Endothelial cell of umbilical vein (primary cell): ENCODE data around the gene CHMP6. TPM values are rescaled to one million over a fixed set of nuclear protein-coding genes. Genes with fewer than 3 reads are reported as not detected.
A peak's percentile ranks its signal among the peaks of the same experiment; 100 is the strongest.

ENCODE experiments used
- BruUV-seq: library from RNA; stranded (reverse); fragments of 400-500 nt; replicated peaks from 2 replicates; lab custom pipeline; 2021; lab: Mats Ljungman, UMichigan
- CTCF ChIA-PET: fragments of 300-600, 350-600 bp; sonication (Branson Sonifier 250); formaldehyde crosslinking; loops from one replicate; lab custom pipeline; 2021; ENCODE audit warnings: antibody characterized with exemption, inconsistent platforms; lab: Charles Lee
- POLR2A ChIA-PET: fragments of 300-600, 350-600 bp; sonication (Branson Sonifier 250); formaldehyde crosslinking; loops from one replicate; lab custom pipeline; 2021; ENCODE audit warnings: antibody characterized with exemption, inconsistent platforms; lab: Charles Lee
- DNase-seq: peaks from one replicate; pipeline ENCODE4 v3.0.0-alpha.2; 2011; ENCODE audit warnings: low read depth, low spot score
- FAIRE-seq: peaks from 2 replicates; lab custom pipeline; 2011; peaks lifted over from hg19 to GRCh38; lab: Jason Lieb, UNC
- H2AFZ ChIP-seq: 2 replicates; pipeline ENCODE4 v1.6.0; 2012; ENCODE audit warnings: low read depth, low read length, control low read depth, inconsistent platforms
- H3K27ac ChIP-seq: 2 replicates; pipeline ENCODE4 v1.5.1; 2011; ENCODE audit warnings: low read depth, mild to moderate bottlenecking, control low read depth, low read length, moderate library complexity; ENCODE audit not compliant: insufficient read depth
- H3K27me3 ChIP-seq, 2 experiments: 2 replicates each; pipeline versions ENCODE4 v1.6.0 to v1.6.1; 2011; ENCODE audit warnings: low read length in 2 of 2, mixed read lengths in 1 of 2; ENCODE audit not compliant: control insufficient read depth in 2 of 2, insufficient read depth in 2 of 2
- H3K36me3 ChIP-seq, 2 experiments: 2 replicates in 1 of 2; 3 replicates in 1 of 2; pipeline ENCODE4 v1.5.1; 2011; ENCODE audit warnings: low read length in 2 of 2, mild to moderate bottlenecking in 1 of 2, moderate library complexity in 1 of 2; ENCODE audit not compliant: control insufficient read depth in 2 of 2, insufficient read depth in 2 of 2; ENCODE audit errors: extremely low read depth in 1 of 2
- H3K4me1 ChIP-seq: 3 replicates; pipeline ENCODE4 v1.5.1; 2011; ENCODE audit warnings: mild to moderate bottlenecking, low read length; ENCODE audit not compliant: control insufficient read depth, insufficient read depth; ENCODE audit errors: extremely low read depth
- H3K4me2 ChIP-seq: 2 replicates; pipeline ENCODE4 v1.6.1; 2011; ENCODE audit warnings: low read length, control low read depth, mixed read lengths; ENCODE audit not compliant: insufficient read depth
- H3K4me3 ChIP-seq, 3 experiments: fragments of 200-600 bp in 1 of 3; sonication (generic), shearing (Covaris generic) in 1 of 3; replicated peaks in 1 of 3; 2 replicates each; pipeline ENCODE4 v1.5.1; 2011 to 2016; ENCODE audit warnings: control low read depth in 3 of 3, low read length in 3 of 3, mild to moderate bottlenecking in 2 of 3, inconsistent platforms in 1 of 3, low read depth in 1 of 3, moderate library complexity in 1 of 3; ENCODE audit not compliant: insufficient read depth in 1 of 3
- H3K79me2 ChIP-seq: 2 replicates; pipeline ENCODE4 v1.6.0; 2012; ENCODE audit warnings: low read length, inconsistent platforms; ENCODE audit not compliant: control insufficient read depth, insufficient read depth
- H3K9ac ChIP-seq: replicated peaks from 2 replicates; pipeline ENCODE3; 2011; ENCODE audit warnings: low read length, control low read depth; ENCODE audit not compliant: insufficient read depth; ENCODE audit errors: extremely low read depth
- H3K9me1 ChIP-seq: replicated peaks from 3 replicates; pipeline ENCODE4 v1.6.0; 2011; ENCODE audit warnings: mild to moderate bottlenecking, low read length; ENCODE audit not compliant: control insufficient read depth, insufficient read depth; ENCODE audit errors: extremely low read depth
- H3K9me3 ChIP-seq: replicated peaks from 2 replicates; pipeline ENCODE4 v1.5.1; 2012; ENCODE audit warnings: low read length, inconsistent platforms; ENCODE audit not compliant: control insufficient read depth, insufficient read depth
- H4K20me1 ChIP-seq: replicated peaks from 2 replicates; pipeline ENCODE3; 2011; ENCODE audit warnings: mild to moderate bottlenecking, low read length; ENCODE audit not compliant: control insufficient read depth, insufficient read depth; ENCODE audit errors: extremely low read depth
- CTCF ChIP-seq, 2 donors: IDR thresholded peaks; 1 replicate in 1 of 2; 2 replicates in 1 of 2; pipeline ENCODE4 v1.5.1; 2011; ENCODE audit warnings: low read length in 2 of 2, mild to moderate bottlenecking in 2 of 2, moderate library complexity in 2 of 2, control low read depth in 1 of 2, inconsistent platforms in 1 of 2, low read depth in 1 of 2; ENCODE audit not compliant: insufficient read depth in 1 of 2; ENCODE audit errors: extremely low read depth in 1 of 2
- EZH2 ChIP-seq: IDR thresholded peaks from 2 replicates; pipeline ENCODE4 v1.6.1; 2012; ENCODE audit warnings: borderline replicate concordance, low read depth, mild to moderate bottlenecking, moderate library complexity, low read length, inconsistent platforms; ENCODE audit not compliant: severe bottlenecking
- FOS ChIP-seq: IDR thresholded peaks from 2 replicates; pipeline ENCODE4 v1.6.1; 2011; ENCODE audit warnings: mild to moderate bottlenecking, low read length, moderate library complexity, borderline replicate concordance; ENCODE audit not compliant: insufficient read depth
- GATA2 ChIP-seq: IDR thresholded peaks from 2 replicates; pipeline ENCODE4 v1.7.0; 2011; ENCODE audit warnings: low read depth, mild to moderate bottlenecking, moderate library complexity, mixed read lengths, low read length; ENCODE audit not compliant: insufficient read length, insufficient read depth
- JUN ChIP-seq: IDR thresholded peaks from 2 replicates; pipeline ENCODE4 v1.6.1; 2011; ENCODE audit warnings: borderline replicate concordance, low read depth; ENCODE audit not compliant: insufficient read length, insufficient read depth
- MAX ChIP-seq: IDR thresholded peaks from 2 replicates; pipeline ENCODE4 v1.6.1; 2011; ENCODE audit not compliant: insufficient read depth, insufficient read length
- MYC ChIP-seq: IDR thresholded peaks from one replicate; pipeline ENCODE4 v1.6.1; 2011; ENCODE audit warnings: mild to moderate bottlenecking, low read depth, low read length
- POLR2A ChIP-seq: IDR thresholded peaks from 2 replicates; pipeline ENCODE4 v1.6.1; 2012; ENCODE audit warnings: low read depth, mild to moderate bottlenecking, control low read depth, low read length
- POLR2AphosphoS5 ChIP-seq: IDR thresholded peaks from 2 replicates; pipeline ENCODE4 v1.6.1; 2012; ENCODE audit warnings: low read depth, mild to moderate bottlenecking, control low read depth, low read length, moderate library complexity; ENCODE audit not compliant: insufficient read depth
- dilution Hi-C: fragments of 300-500 bp; cut with MboI; formaldehyde crosslinking; loops from one replicate; pipeline ENCODE4 v1.15.0; 2019; ENCODE audit warnings: low sequenced_read_pairs; ENCODE audit not compliant: extremely low pct_ligation_motif_present
- intact Hi-C: fragments of 100-400 bp; cut with micrococcal nuclease; formaldehyde crosslinking; loops from one replicate; pipeline ENCODE4 v1.10.0; 2022
- polyA plus RNA-seq, 4 experiments: library from polyadenylated mRNA; depleted of rRNA in 3 of 4; stranded (reverse) in 3 of 4; unstranded in 1 of 4; fragments of >200 nt; gene quantifications; 2 replicates each; pipeline versions ENCODE4 v1.2.1 to v1.2.3, GENCODE V29; 2011 to 2012; ENCODE audit warnings: missing spikeins in 1 of 4
- total RNA-seq: library from RNA; stranded (reverse); gene quantifications from 2 replicates; pipeline ENCODE4 v1.2.3, GENCODE V29; 2021

CHMP6 gene
- total and polyA plus RNA-seq, 2 donors (not counting 3 experiments of a cell fraction or from before 2014, with no cell fraction given), result 42.5 to 48.5 TPM

GRCh38 chr17:81032641-81033480, 41.2 kb downstream of the CHMP6 start:
- Histone ChIP-seq H3K4me2 (peak overlapping the region; percentile 77), H3K9me3 (no peaks in the 10 kb centered on the region), H3K4me1 (peaks cover 10% of the 10 kb centered on the region), H3K36me3 (peaks cover 0 to 2% of the 10 kb centered on the region in 2 experiments), H3K4me3 (no peak overlapping the region), H3K9ac (no peak overlapping the region), H4K20me1 (no peaks in the 10 kb centered on the region), H3K79me2 (no peaks in the 10 kb centered on the region), H3K9me1 (no peaks in the 10 kb centered on the region), H3K27me3 (peaks cover 0 to 2% of the 10 kb centered on the region in 2 experiments), H2AFZ (no peak overlapping the region), H3K27ac (no peak overlapping the region)
- TF ChIP-seq GATA2 (no peak), POLR2AphosphoS5 (no peak)
- no peak for DNase-seq
- dilution Hi-C loops, result no loop called here
- CTCF ChIA-PET, result interaction anchor here (0.8 to 3.2 kb wide), 6 partner anchors 8 to 69 kb away, joined by 3 to 23 read pairs (median 7); no protein-coding TSS in a partner anchor
- POLR2A ChIA-PET, result no interaction called here
- FAIRE-seq, result no peak
- intact Hi-C loops, result loop anchor here (5.0 kb wide), 1 partner anchor 189 kb away; the partner anchor contains the start of gene CEP131
- BruUV-seq, result no TSS peak

- Histone ChIP-seq H3K27ac (no peak overlapping the region), H4K20me1 (no peaks in the 10 kb centered on the region), H3K4me2 (peak overlapping the region; percentile 77), H2AFZ (peak overlapping the region; percentile 43), H3K9me1 (no peaks in the 10 kb centered on the region), H3K27me3 (no peaks in the 10 kb centered on the region), H3K9ac (peak overlapping the region; percentile 10), H3K79me2 (peaks cover 4% of the 10 kb centered on the region), H3K9me3 (no peaks in the 10 kb centered on the region), H3K4me3 (peak overlapping the region; percentile 43 to 72 (median 61)), H3K4me1 (peaks cover 10% of the 10 kb centered on the region), H3K36me3 (peaks cover 0 to 2% of the 10 kb centered on the region in 2 experiments)
- BruUV-seq, result no TSS peak
- TF ChIP-seq POLR2A (no peak), MAX (no peak), FOS (no peak), CTCF (IDR thresholded peaks at IDR 0.05; ENCODE audit: extremely low read depth in 1 of 2, insufficient read depth in 1 of 2, low read depth in 1 of 2, low read length in 2 of 2) (no peak), JUN (no peak), EZH2 (no peak), POLR2AphosphoS5 (no peak), MYC (no peak), GATA2 (no peak)
- FAIRE-seq (peak; percentile 80), DNase-seq (peak; percentile 32)
- ChIA-PET CTCF (interaction anchor here (0.8 to 3.2 kb wide), 6 partner anchors 8 to 68 kb away, joined by 3 to 23 read pairs (median 7); no protein-coding TSS in a partner anchor), POLR2A (interaction anchor here (0.5 kb wide), 1 partner anchor 24 kb away, joined by 3 read pairs; no protein-coding TSS in a partner anchor)
- intact Hi-C loops (loop anchor here (1.0 to 5.0 kb wide), 3 partner anchors 11 to 189 kb away; partner anchors contain the start of gene CEP131), dilution Hi-C loops (no loop called here)
Observed at GRCh38 chr17:81033535-81034167, 42.0 kb downstream of the CHMP6 start.
